Activated naive CD8-positive, alpha-beta T cell (primary cell): Measurements from ENCODE around the gene OPALIN.

Source experiments
- H3K27ac Mint-ChIP-seq: one replicate; pipeline ENCODE4 v1.8.0; 2021; ENCODE audit warnings: mixed read lengths
- H3K27me3 Mint-ChIP-seq: one replicate; pipeline ENCODE4 v1.8.0; 2021; ENCODE audit warnings: mixed read lengths
- H3K36me3 Mint-ChIP-seq: one replicate; pipeline ENCODE4 v1.8.0; 2021; ENCODE audit warnings: mixed read lengths
- H3K4me1 Mint-ChIP-seq: one replicate; pipeline ENCODE4 v1.8.0; 2021; ENCODE audit warnings: low read depth, mixed read lengths
- H3K4me3 Mint-ChIP-seq: one replicate; pipeline ENCODE4 v1.8.0; 2021; ENCODE audit warnings: mild to moderate bottlenecking, mixed read lengths
- H3K9me3 Mint-ChIP-seq: one replicate; pipeline ENCODE4 v1.8.0; 2021; ENCODE audit warnings: low read depth, mixed read lengths

The OPALIN gene

GRCh38 chr10:96337106-96337505 is 21.7 kb downstream of the OPALIN start:
- no peak overlapping the region for H3K27ac Mint-ChIP-seq
- H3K27me3 Mint-ChIP-seq = peaks cover 4% of the 10 kb centered on the region
- H3K9me3 Mint-ChIP-seq = no peaks in the 10 kb centered on the region
- H3K4me1 Mint-ChIP-seq = peaks cover 19% of the 10 kb centered on the region
- H3K36me3 Mint-ChIP-seq = no peaks in the 10 kb centered on the region
- H3K4me3 Mint-ChIP-seq = no peak overlapping the region

GRCh38 chr10:96334616-96335526 is 23.9 kb downstream of the OPALIN start:
- Mint-ChIP-seq H3K27ac (no peak overlapping the region), H3K9me3 (no peaks in the 10 kb centered on the region), H3K4me1 (peaks cover 20% of the 10 kb centered on the region), H3K36me3 (no peaks in the 10 kb centered on the region), H3K27me3 (peaks cover 4% of the 10 kb centered on the region), H3K4me3 (no peak overlapping the region)

GRCh38 chr10:96333101-96333500 is 25.7 kb downstream of the OPALIN start:
- peaks cover 4% of the 10 kb centered on the region for H3K27me3 Mint-ChIP-seq

GRCh38 chr10:96327462-96327861 is 31.3 kb downstream of the OPALIN start:
- H3K36me3 Mint-ChIP-seq = no peaks in the 10 kb centered on the region
- no peak overlapping the region for H3K27ac Mint-ChIP-seq
- no peaks in the 10 kb centered on the region for H3K9me3 Mint-ChIP-seq
- peaks cover 2% of the 10 kb centered on the region for H3K27me3 Mint-ChIP-seq
- peaks cover 5% of the 10 kb centered on the region for H3K4me1 Mint-ChIP-seq
- H3K4me3 Mint-ChIP-seq = no peak overlapping the region

More at GRCh38 chr10:96333101-96333500, 25.7 kb downstream of the OPALIN start:
- Mint-ChIP-seq H3K4me1 (peaks cover 20% of the 10 kb centered on the region), H3K4me3 (no peak overlapping the region), H3K9me3 (no peaks in the 10 kb centered on the region), H3K36me3 (no peaks in the 10 kb centered on the region), H3K27ac (no peak overlapping the region)

GRCh38 chr10:96325719-96326373 is 33.0 kb downstream of the OPALIN start:
- Mint-ChIP-seq H3K27ac (no peak overlapping the region), H3K9me3 (no peaks in the 10 kb centered on the region), H3K4me3 (no peak overlapping the region), H3K36me3 (no peaks in the 10 kb centered on the region), H3K27me3 (peaks cover 4% of the 10 kb centered on the region), H3K4me1 (no peaks in the 10 kb centered on the region)

GRCh38 chr10:96324447-96324846 is 34.4 kb downstream of the OPALIN start:
- Mint-ChIP-seq H3K27ac (no peak overlapping the region), H3K9me3 (no peaks in the 10 kb centered on the region), H3K4me3 (no peak overlapping the region), H3K4me1 (no peaks in the 10 kb centered on the region), H3K27me3 (peaks cover 5% of the 10 kb centered on the region), H3K36me3 (no peaks in the 10 kb centered on the region)

- Mint-ChIP-seq H3K4me1 (no peaks in the 10 kb centered on the region), H3K9me3 (no peaks in the 10 kb centered on the region), H3K27ac (no peak overlapping the region), H3K4me3 (no peak overlapping the region), H3K36me3 (no peaks in the 10 kb centered on the region), H3K27me3 (peaks cover 4% of the 10 kb centered on the region)
These were observed 36.5 kb downstream of the OPALIN start for GRCh38 chr10:96322275-96322674.

GRCh38 chr10:96321822-96322221 is 37.0 kb downstream of the OPALIN start:
- no peaks in the 10 kb centered on the region for H3K9me3 Mint-ChIP-seq
- peaks cover 4% of the 10 kb centered on the region for H3K27me3 Mint-ChIP-seq
- no peak overlapping the region for H3K4me3 Mint-ChIP-seq
- H3K4me1 Mint-ChIP-seq = no peaks in the 10 kb centered on the region
- no peaks in the 10 kb centered on the region for H3K36me3 Mint-ChIP-seq
- no peak overlapping the region for H3K27ac Mint-ChIP-seq

GRCh38 chr10:96319754-96320474 is 38.9 kb downstream of the OPALIN start:
- Mint-ChIP-seq H3K27ac (no peak overlapping the region), H3K4me1 (no peaks in the 10 kb centered on the region), H3K9me3 (no peaks in the 10 kb centered on the region), H3K36me3 (no peaks in the 10 kb centered on the region), H3K27me3 (peaks cover 7% of the 10 kb centered on the region), H3K4me3 (no peak overlapping the region)

GRCh38 chr10:96317067-96317833 is 41.6 kb downstream of the OPALIN start:
- Mint-ChIP-seq H3K27me3 (peaks cover 7% of the 10 kb centered on the region), H3K4me3 (no peak overlapping the region), H3K9me3 (no peaks in the 10 kb centered on the region), H3K36me3 (no peaks in the 10 kb centered on the region), H3K27ac (no peak overlapping the region), H3K4me1 (no peaks in the 10 kb centered on the region)

- Mint-ChIP-seq H3K4me3 (no peak overlapping the region), H3K4me1 (no peaks in the 10 kb centered on the region), H3K36me3 (no peaks in the 10 kb centered on the region), H3K27me3 (peaks cover 4% of the 10 kb centered on the region), H3K9me3 (no peaks in the 10 kb centered on the region), H3K27ac (no peak overlapping the region)
These were observed 45.5 kb downstream of the OPALIN start for GRCh38 chr10:96313344-96313743.

- Mint-ChIP-seq H3K27me3 (peaks cover 4% of the 10 kb centered on the region), H3K36me3 (no peaks in the 10 kb centered on the region), H3K27ac (no peak overlapping the region), H3K9me3 (no peaks in the 10 kb centered on the region), H3K4me1 (peaks cover 8% of the 10 kb centered on the region), H3K4me3 (no peak overlapping the region)
These were observed 47.6 kb downstream of the OPALIN start for GRCh38 chr10:96311180-96311715.

GRCh38 chr10:96310321-96310669 is 48.5 kb downstream of the OPALIN start:
- Mint-ChIP-seq H3K9me3 (no peaks in the 10 kb centered on the region), H3K4me3 (no peak overlapping the region), H3K27me3 (peaks cover 2% of the 10 kb centered on the region), H3K27ac (no peak overlapping the region), H3K4me1 (peaks cover 10% of the 10 kb centered on the region), H3K36me3 (no peaks in the 10 kb centered on the region)

- H3K4me1 Mint-ChIP-seq = peaks cover 10% of the 10 kb centered on the region
- H3K27me3 Mint-ChIP-seq = peaks cover 2% of the 10 kb centered on the region
- no peaks in the 10 kb centered on the region for H3K9me3 Mint-ChIP-seq
- no peak overlapping the region for H3K4me3 Mint-ChIP-seq
- no peak overlapping the region for H3K27ac Mint-ChIP-seq
- H3K36me3 Mint-ChIP-seq = peaks cover under 1% of the 10 kb centered on the region
These were observed 49.0 kb downstream of the OPALIN start for GRCh38 chr10:96309628-96310320.
